H1 (cell line): ENCODE measurements around the gene ARHGEF10L.

Experiments used
- EZH2 ChIP-seq: fragments of 200-600 bp; sonication (generic); IDR thresholded peaks from 2 replicates; pipeline ENCODE4 v1.7.1; 2012; ENCODE audit warnings: low read depth, mild to moderate bottlenecking, moderate library complexity, low read length, inconsistent platforms; ENCODE audit not compliant: severe bottlenecking
- TF ChIP-seq, protein P1 (sequence below): IDR thresholded peaks from 2 replicates; pipeline ENCODE4 v1.6.1; 2011; ENCODE audit warnings: low read length, improper control_type of control experiment

DNA sequence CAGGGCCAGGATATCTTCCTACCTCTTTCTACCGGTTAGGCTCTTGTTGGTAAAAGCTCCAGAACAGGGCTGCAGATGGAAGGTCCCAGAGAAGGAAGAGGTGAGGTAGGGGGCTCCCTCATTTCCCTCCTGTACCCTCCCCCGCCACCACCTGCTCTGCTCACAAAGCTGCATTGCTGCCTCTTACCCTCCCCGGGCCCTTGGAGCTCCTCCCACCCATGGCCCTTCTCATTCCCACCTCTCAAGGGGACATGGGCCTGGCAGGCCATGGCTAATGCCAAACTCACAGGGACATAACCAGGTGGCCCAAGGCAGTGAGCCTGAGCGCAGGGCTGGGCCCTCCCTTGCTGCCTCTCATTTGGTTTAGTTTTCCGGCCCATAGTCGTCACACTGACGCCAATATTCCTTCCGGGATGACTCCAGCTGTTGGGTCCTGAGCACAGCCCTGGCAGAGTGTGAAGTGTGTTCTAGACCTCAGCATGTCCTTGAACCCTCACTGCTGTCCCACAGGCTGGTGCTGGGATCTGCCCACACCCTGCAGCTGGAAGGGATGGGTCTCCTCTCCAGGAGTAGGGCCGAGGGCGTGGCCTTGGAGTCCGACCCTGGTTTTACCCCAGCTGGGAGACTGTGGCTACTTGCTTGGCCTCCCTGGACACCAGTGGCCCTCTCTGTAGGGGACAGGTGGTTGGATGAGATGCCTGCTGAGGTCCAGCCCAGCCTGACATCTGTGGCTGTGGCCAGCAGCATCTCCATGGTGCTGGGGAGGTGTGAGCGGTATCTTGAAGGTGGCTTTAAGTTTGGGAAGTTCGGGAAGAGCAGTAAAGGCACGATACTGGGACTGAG is 104.6 kb downstream of the ARHGEF10L start:
- TF ChIP-seq, protein P1, sequence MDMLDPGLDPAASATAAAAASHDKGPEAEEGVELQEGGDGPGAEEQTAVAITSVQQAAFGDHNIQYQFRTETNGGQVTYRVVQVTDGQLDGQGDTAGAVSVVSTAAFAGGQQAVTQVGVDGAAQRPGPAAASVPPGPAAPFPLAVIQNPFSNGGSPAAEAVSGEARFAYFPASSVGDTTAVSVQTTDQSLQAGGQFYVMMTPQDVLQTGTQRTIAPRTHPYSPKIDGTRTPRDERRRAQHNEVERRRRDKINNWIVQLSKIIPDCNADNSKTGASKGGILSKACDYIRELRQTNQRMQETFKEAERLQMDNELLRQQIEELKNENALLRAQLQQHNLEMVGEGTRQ: no peak
- TF ChIP-seq EZH2: no peak
